ENCODE measurements around the gene C12orf56.
"Not testable (repeated sequence)": the region's sequence is repeated elsewhere in the genome, so short reads cannot be mapped to it uniquely, and the experiment has no call there.

The C12orf56 gene

GRCh38 chr12:64385019-64385418, 5.5 kb downstream of the C12orf56 start:
- DNase-seq: no peak

GRCh38 chr12:64383675-64384074, 6.9 kb downstream of the C12orf56 start:
- DNase-seq: no peak

- DNase-seq: no peak
Observed at GRCh38 chr12:64362721-64363305, 27.7 kb downstream of the C12orf56 start.

- not testable (repeated sequence) for DNase-seq
Observed at GRCh38 chr12:64361173-64361572, 29.4 kb downstream of the C12orf56 start.

DNA sequence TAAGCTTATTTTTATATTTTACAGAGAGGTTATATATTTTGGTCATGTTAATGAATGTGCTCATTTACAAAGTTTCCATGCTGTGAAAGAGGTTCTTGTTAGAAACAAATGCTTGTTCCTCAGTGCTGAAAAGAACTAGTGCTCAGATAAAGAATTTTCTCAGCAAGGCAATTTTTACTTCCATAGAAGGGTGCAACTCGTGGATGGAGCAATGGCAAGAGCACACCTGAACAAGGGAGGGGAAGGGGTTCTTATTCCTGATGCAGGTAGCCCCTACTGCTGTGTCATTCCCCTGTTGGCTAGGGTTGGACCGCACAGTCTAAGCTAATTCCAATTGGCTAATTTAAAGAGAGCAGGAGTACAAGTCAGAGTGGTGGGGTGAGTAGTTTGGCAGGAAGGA, 34.3 kb downstream of the C12orf56 start:
- not testable (repeated sequence) for DNase-seq

DNA sequence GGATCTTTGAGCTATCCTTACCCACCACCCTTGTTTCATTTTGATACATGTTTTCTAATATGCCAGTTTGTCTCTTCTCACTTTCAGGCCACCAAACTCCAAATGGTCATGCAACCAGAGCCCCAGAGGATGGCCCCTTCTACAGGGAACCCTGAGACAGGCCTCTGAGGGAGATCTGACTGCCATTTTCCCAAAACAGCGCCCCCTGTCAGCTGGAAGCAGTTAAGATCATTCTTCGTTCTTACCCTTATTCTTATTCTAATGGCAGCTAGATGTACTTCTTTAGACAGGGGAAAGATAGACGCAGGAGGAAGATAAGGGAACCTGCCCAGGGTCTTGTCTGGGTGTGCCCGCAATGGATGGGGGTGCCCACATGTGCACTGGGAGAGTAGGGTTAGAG, 38.4 kb downstream of the C12orf56 start:
- no peak for DNase-seq

GRCh38 chr12:64351265-64351664, 39.3 kb downstream of the C12orf56 start:
- no peak for DNase-seq

DNA sequence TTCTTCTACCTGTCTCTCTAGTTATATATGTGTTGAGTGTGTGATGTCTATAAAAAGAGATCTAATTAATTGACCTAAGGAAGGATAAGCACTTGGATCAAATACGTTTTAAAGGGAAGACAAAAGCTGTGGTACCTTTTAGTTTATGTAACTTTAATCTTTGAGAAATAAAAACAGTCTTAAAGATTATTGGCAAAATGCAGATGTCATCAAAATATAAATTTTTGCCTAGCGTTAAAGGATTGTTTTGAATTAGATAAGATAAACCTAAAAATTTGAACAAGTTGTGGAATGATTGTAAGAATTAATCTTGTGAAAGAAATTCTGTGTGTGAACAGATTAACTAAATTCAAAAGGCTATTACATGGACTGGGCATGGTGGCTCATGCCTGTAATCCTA, 42.9 kb downstream of the C12orf56 start:
- no peak for DNase-seq

DNA sequence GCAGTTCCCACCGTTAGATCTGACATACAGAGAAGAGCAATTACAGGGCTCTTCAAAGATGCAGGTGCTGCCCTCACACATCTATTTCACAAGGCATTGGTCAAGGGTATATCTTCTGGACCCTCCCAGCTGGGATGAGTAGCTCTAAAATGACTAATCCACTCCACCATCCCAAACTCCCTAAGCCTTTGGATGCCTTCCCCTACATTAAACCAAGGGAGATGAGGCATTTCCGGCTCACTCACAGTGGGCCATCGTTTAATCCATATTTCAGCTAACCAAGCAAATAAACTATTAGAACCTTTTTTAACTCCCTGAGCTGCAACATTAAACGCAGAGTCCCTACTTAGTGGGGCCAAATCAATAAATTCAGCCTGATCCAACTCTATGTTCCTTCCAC, 45.9 kb downstream of the C12orf56 start:
- not testable (repeated sequence) for DNase-seq

DNA sequence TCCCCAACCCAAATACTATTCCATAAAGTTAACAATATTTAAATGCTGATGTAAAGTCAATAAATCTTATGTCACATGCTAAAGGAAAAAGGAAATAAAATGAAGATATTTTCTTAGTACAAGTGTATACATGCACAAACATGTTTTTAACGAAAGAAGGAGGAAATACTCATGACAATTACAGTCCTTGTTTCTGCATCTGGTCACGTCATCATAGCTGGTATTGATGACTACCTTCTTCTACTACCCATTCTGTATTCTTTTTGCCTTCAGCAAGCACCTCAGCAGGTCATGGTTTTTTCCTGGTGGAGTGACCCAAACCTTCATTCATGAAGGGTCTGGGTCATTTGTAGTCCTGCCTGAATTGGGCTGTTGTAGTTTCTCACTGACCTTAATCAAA, 50.0 kb downstream of the C12orf56 start:
- DNase-seq: not testable (repeated sequence)

GRCh38 chr12:64335886-64336466, 54.6 kb downstream of the C12orf56 start:
- DNase-seq: no peak

DNA sequence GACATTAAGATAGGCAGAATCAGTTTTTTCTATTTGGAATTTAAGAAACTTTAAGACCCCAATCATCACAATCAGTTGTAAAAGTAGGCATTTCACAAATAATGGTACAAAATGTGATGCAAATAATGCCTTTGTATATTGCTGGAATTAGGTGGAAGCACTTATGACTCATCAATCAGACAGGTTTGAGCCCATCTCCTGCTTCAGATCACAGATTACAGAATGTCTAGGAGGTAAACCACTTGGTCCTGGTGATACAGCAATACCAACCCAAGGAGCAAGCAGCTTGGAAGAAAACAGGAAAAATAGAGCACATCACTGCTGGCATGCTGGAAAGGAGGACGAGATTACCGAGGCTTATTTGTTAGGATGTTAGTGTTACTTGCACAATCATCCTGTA, 57.6 kb downstream of the C12orf56 start:
- no peak for DNase-seq

DNA sequence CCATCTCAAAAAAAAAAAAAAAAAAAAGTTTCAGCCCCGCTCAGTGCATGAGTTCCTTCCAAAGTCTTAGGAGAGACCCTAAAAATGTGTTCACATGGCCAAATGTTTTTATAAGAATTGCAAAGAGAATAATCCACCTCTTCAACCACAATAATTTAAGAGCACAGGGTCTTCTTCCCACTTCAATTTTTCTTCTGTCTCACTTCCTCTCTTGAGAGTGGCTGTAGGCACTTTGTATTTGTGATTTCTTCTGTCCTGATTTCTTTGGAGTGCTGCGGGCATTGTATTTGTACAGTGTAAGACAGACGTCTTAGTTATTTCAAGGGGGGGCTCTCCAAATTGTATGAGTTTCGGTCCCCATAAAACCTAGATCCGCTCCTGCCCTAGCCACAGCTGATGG, 58.3 kb downstream of the C12orf56 start:
- no peak for DNase-seq

DNA sequence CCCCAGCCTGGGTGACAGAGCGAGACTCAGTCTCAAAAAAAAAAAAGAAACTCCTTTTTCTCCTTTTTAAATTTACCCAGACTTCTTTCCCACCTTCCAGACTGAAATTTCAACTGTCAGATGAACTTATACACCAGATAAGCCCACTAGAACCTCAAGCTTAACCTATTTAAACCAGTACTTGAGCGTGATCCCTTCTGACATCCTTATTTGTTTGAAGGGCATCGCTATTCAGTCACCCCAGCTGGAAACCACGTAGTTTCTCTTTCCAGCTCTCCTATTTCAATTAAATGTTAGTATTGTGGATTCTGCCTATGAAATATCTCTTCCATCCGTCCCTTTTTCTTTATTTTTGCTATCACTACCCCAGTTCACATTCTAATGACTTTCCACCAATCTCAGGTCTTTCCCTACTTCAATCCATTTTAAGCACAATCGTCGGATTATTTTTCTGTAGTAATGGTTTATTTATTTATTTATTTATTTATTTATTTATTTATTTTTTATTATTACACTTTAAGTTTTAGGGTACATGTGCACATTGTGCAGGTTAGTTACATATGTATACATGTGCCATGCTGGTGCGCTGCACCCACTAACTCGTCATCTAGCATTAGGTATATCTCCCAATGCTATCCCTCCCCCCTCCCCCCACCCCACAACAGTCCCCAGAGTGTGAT, 61.4 kb downstream of the C12orf56 start:
- not testable (repeated sequence) for DNase-seq

DNA sequence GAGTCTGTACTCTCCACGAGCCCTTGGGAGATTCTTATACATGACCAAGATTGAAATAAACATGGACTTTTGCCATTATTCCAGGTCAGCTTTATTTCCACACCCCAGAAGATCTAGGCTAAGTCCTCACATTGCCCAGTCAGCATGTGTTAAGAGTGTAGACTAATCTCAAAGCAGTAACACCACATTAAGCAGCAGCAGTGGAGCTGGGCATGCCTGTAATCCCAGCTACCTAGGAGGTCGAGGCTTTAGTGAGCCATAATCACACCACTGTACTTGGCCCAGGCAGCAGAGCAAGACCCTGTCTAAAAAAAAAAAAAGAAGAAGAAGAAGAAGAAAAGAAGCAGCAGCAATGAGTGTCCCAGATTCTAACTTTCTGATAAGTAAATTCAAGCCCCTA, 65.5 kb downstream of the C12orf56 start:
- no peak for DNase-seq

DNA sequence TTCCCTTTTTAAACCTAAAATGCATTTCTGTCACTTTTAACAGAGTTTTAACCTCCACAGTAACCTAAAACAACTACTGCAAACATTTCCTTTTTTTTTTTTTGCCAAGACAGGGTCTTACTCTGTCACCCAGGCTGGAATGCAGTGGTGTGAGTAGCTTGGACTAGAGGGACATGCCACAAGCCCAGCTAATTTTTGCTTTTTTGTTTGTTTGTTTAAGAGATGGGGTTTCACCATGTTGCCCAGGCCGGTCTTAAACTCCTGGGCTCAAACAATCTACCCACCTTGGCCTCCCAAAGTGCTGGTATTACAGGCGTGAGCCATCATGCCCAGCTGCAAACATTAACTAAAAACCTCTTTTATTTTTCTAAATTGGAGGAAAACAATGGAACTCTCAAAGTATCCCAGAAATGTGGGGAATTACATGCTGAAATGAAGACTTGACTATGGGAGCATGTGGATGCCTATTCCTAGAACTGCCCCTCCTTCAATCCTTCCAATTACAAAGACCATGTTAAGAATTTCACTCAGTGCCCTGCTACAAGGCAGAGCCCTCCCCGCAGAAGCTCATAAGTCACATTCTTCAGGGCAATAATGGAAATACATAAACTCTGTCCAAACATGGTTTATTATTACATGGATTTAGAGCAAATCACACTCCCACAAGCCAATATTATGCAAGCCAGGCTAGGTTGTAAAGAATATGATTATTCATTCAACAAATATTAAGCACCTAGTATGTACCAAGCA, 66.9 kb downstream of the C12orf56 start:
- DNase-seq: no peak

DNA sequence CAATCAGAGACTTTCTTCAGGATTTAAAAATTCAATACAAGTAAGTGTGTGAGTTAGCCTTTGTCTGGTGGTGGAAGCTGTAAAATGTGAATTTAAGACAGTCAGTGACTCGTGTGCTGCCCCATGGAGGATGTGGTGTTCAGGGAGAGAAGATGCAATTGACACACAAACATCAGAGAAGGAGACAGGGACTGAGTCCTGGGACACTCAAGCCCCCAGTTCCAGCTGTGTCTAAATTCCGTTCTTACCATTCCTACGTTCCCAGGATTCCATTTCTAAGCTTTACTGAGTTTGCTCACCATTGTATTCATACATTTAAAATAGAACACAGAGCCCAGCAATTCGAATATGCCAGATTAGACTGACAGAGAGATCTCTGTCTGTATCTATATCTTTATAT, 67.6 kb downstream of the C12orf56 start:
- DNase-seq: no peak

DNA sequence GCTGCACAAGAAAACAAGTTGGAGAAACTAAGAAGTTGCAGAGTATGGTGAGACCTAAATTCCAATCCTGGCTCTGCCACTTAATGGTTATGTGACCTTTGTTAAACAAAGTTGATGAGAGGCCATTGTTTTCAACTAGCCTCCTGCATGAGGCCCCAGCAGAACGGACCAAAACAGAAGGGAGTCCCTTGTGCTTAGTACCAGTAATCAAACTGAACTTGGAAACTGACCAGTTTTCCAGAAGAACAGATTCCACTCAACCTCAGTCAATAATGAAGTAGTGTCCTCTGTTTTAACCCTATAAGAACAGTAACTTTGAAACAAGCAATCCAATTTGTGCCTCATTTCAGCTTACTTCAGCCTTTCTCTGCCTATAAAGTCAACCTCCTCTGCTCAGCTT, 69.9 kb downstream of the C12orf56 start:
- no peak for DNase-seq

DNA sequence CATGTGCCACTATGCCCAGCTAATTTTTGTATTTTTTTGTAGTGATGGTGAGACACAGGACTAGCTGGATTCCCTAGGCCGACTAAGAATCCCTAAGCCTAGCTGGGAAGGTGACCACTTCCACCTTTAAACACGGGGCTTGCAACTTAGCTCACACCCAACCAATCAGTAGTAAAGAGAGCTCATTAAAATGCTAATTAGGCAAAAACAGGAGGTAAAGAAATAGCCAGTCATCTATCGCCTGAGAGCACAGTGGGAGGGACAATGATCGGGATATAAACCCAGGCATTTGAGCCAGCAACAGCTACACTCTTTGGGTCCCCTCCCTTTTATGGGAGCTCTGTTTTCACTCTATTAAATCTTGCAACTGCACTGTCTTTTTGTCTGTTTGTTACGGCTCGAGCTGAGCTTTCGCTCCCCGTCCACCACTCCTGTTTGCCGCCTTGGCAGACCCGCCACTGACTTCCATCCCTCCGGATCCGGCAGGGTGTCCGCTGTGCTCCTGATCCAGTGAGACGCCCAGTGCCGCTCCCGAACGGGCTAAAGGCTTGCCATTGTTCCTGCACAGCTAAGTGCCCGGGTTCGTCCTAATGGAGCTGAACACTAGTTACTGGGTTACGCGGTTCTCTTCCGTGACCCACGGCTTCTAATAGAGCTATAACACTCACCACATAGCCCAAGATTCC, 70.9 kb downstream of the C12orf56 start:
- DNase-seq: not testable (repeated sequence)

DNA sequence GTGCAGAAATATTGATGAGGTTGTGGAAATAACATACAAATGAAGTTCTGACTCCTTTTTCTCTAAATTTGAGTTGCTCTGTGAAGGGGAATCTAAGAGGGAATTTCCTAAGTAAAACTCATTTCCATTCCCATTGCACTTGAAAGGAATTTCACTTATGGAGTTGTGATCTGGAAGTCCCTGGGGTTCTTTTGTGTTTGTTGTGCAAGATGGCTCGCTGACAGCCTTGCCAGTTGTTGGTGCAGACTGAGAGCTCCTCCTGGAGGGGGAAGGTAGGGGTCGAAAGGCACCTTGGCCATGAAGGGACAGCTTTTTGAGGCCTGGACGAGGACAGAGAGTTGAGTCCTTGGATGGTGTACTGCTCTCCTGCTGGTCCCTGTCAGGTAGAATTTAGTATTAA, 72.0 kb downstream of the C12orf56 start:
- DNase-seq: no peak

- no peak for DNase-seq
Observed at GRCh38 chr12:64311877-64312276, 78.7 kb downstream of the C12orf56 start.

- no peak for DNase-seq
Observed at GRCh38 chr12:64304571-64304970, 86.0 kb downstream of the C12orf56 start.

GRCh38 chr12:64299628-64300027, 90.9 kb downstream of the C12orf56 start:
- no peak for DNase-seq
